HG02981 (cell line): ENCODE data around the gene FSD1.
"Not testable (repeated sequence)": the region's sequence is repeated elsewhere in the genome, so short reads cannot be mapped to it uniquely, and the experiment has no call there.

Experiments
- ATAC-seq: cut with Tn5 transposase; IDR thresholded peaks from one replicate; pipeline ENCODE4 v1.9.1; 2021; ENCODE audit warnings: mild to moderate bottlenecking, moderate library complexity; ENCODE audit not compliant: unreplicated experiment

FSD1 gene

GRCh38 chr19:4284176-4284958, 20.0 kb upstream of the FSD1 start:
- no peak for ATAC-seq

GRCh38 chr19:4284974-4285373, 19.4 kb upstream of the FSD1 start:
- ATAC-seq: no peak

- ATAC-seq: not testable (repeated sequence)
These were observed 18.3 kb upstream of the FSD1 start for GRCh38 chr19:4286141-4286540.

GRCh38 chr19:4288091-4288777, 16.2 kb upstream of the FSD1 start:
- no peak for ATAC-seq

GRCh38 chr19:4291184-4291732, 13.1 kb upstream of the FSD1 start:
- no peak for ATAC-seq

GRCh38 chr19:4292515-4292914, 11.9 kb upstream of the FSD1 start:
- no peak for ATAC-seq

- no peak for ATAC-seq
These were observed 10.0 kb upstream of the FSD1 start for GRCh38 chr19:4294389-4294788.

- ATAC-seq: no peak
These were observed 8.2 kb upstream of the FSD1 start for GRCh38 chr19:4295972-4296771.

GRCh38 chr19:4297901-4298809, 6.2 kb upstream of the FSD1 start:
- no peak for ATAC-seq

GRCh38 chr19:4298810-4299550, 5.4 kb upstream of the FSD1 start:
- ATAC-seq: no peak

- no peak for ATAC-seq
These were observed 3.8 kb upstream of the FSD1 start for GRCh38 chr19:4300589-4300988.

- no peak for ATAC-seq
These were observed 2.7 kb upstream of the FSD1 start for GRCh38 chr19:4301590-4302242.

GRCh38 chr19:4302243-4302640, 2.2 kb upstream of the FSD1 start, which contains the start of gene TMIGD2:
TMIGD2 (minus strand) TSS chr19:4302389; CDS start chr19:4302385, 4 bp downstream.
- no peak for ATAC-seq

- ATAC-seq: no peak
These were observed 420 bp upstream of the FSD1 start for GRCh38 chr19:4303819-4304537.

GRCh38 chr19:4305257-4305612, 837 bp downstream of the FSD1 start:
- no peak for ATAC-seq

- ATAC-seq: no peak
These were observed 1.3 kb downstream of the FSD1 start for GRCh38 chr19:4305659-4306058.

- no peak for ATAC-seq
These were observed 6.1 kb downstream of the FSD1 start for GRCh38 chr19:4310247-4311121.
